Osteoblast (primary cell): ENCODE measurements around the gene ANKRD29. TPM values are rescaled to one million over a fixed set of nuclear protein-coding genes. Genes with fewer than 3 reads are reported as not detected.
A peak's percentile ranks its signal among the peaks of the same experiment; 100 is the strongest.
"Not testable (repeated sequence)": the region's sequence is repeated elsewhere in the genome, so short reads cannot be mapped to it uniquely, and the experiment has no call there.

Experiments
- DNase-seq: peaks from one replicate; pipeline ENCODE4 v3.0.0; 2011; ENCODE audit warnings: low spot score, mixed read lengths; ENCODE audit not compliant: insufficient read length; ENCODE audit errors: missing footprints
- H2AFZ ChIP-seq: 2 replicates; pipeline ENCODE4 v1.6.0; 2011; ENCODE audit warnings: mild to moderate bottlenecking, low read length
- H3K27ac ChIP-seq: 2 replicates; pipeline ENCODE4 v1.5.1; 2011; ENCODE audit warnings: mild to moderate bottlenecking, low read depth, low read length, moderate library complexity
- H3K27me3 ChIP-seq: 2 replicates; pipeline ENCODE4 v1.6.0; 2012; ENCODE audit warnings: mild to moderate bottlenecking, control low read depth, inconsistent platforms, low read length, moderate library complexity; ENCODE audit not compliant: insufficient read depth
- H3K36me3 ChIP-seq: 2 replicates; pipeline ENCODE4 v1.5.1; 2011; ENCODE audit warnings: mild to moderate bottlenecking, low read length, control low read depth, moderate library complexity; ENCODE audit not compliant: insufficient read depth
- H3K4me1 ChIP-seq: 2 replicates; pipeline ENCODE4 v1.5.1; 2011; ENCODE audit warnings: mild to moderate bottlenecking, low read length, control low read depth, moderate library complexity; ENCODE audit not compliant: insufficient read depth
- H3K4me2 ChIP-seq: 2 replicates; pipeline ENCODE4 v1.6.0; 2011; ENCODE audit warnings: mild to moderate bottlenecking, low read length; ENCODE audit not compliant: insufficient read depth
- H3K4me3 ChIP-seq: fragments of 200-600 bp; sonication (generic); 3 replicates; pipeline ENCODE4 v1.5.1; 2012; ENCODE audit warnings: mild to moderate bottlenecking, low read length, inconsistent platforms; ENCODE audit not compliant: insufficient read depth
- H3K79me2 ChIP-seq: 2 replicates; pipeline ENCODE4 v1.6.0; 2012; ENCODE audit warnings: mild to moderate bottlenecking, low read length, control low read depth, inconsistent platforms; ENCODE audit not compliant: insufficient read depth
- H3K9me3 ChIP-seq: 2 replicates; pipeline ENCODE4 v1.5.1; 2011; ENCODE audit warnings: low read depth, low read length, control low read depth
- H4K20me1 ChIP-seq: 2 replicates; pipeline ENCODE4 v1.6.0; 2012; ENCODE audit warnings: mild to moderate bottlenecking, low read length, control low read depth; ENCODE audit not compliant: insufficient read depth
- CTCF ChIP-seq: IDR thresholded peaks from 2 replicates; pipeline ENCODE4 v1.5.1; 2011; ENCODE audit warnings: mild to moderate bottlenecking, low read depth, low read length, moderate library complexity; ENCODE audit errors: extremely low read depth
- total RNA-seq: library from RNA; depleted of rRNA; stranded (reverse); fragments of >200 nt; gene quantifications from 2 replicates; pipeline ENCODE4 v1.2.3, GENCODE V29; 2012

The ANKRD29 gene
- total RNA-seq, 1 donor = 9.8 TPM

GRCh38 chr18:23563377-23564043 lies 99.2 kb downstream of the ANKRD29 start:
- H3K36me3 ChIP-seq = peaks cover 62% of the 10 kb centered on the region

GRCh38 chr18:23560186-23560585 lies 102.5 kb downstream of the ANKRD29 start:
- Histone ChIP-seq H3K4me2 (no peak overlapping the region), H4K20me1 (peaks cover 3% of the 10 kb centered on the region), H2AFZ (no peak overlapping the region), H3K27me3 (no peaks in the 10 kb centered on the region), H3K79me2 (peaks cover 44% of the 10 kb centered on the region), H3K9me3 (no peaks in the 10 kb centered on the region), H3K27ac (no peak overlapping the region), H3K36me3 (peaks cover 52% of the 10 kb centered on the region), H3K4me1 (peaks cover 5% of the 10 kb centered on the region), H3K4me3 (no peak overlapping the region)
- TF ChIP-seq CTCF = no peak
- DNase-seq = no peak

More at GRCh38 chr18:23563377-23564043, 99.2 kb downstream of the ANKRD29 start:
- Histone ChIP-seq H3K4me3 (no peak overlapping the region), H3K79me2 (peaks cover 39% of the 10 kb centered on the region), H3K9me3 (no peaks in the 10 kb centered on the region), H3K27ac (no peak overlapping the region), H3K27me3 (no peaks in the 10 kb centered on the region), H3K4me1 (peaks cover 5% of the 10 kb centered on the region), H4K20me1 (no peaks in the 10 kb centered on the region), H3K4me2 (no peak overlapping the region), H2AFZ (no peak overlapping the region)
- DNase-seq = peak; percentile 37
- no peak for TF ChIP-seq CTCF

GRCh38 chr18:23557511-23557910 lies 105.2 kb downstream of the ANKRD29 start:
- not testable (repeated sequence) for H2AFZ ChIP-seq, H3K4me1 ChIP-seq, H3K27me3 ChIP-seq, H3K27ac ChIP-seq, DNase-seq, H4K20me1 ChIP-seq, H3K4me3 ChIP-seq, H3K9me3 ChIP-seq, H3K4me2 ChIP-seq
- peaks cover 55% of the 10 kb centered on the region for H3K79me2 ChIP-seq
- H3K36me3 ChIP-seq = peaks cover 63% of the 10 kb centered on the region

GRCh38 chr18:23556145-23556780 lies 106.4 kb downstream of the ANKRD29 start:
- H3K79me2 ChIP-seq = peaks cover 63% of the 10 kb centered on the region
- H2AFZ ChIP-seq = no peak overlapping the region
- no peak for TF ChIP-seq CTCF
- H3K27me3 ChIP-seq = no peaks in the 10 kb centered on the region
- DNase-seq = no peak
- H3K4me1 ChIP-seq = no peaks in the 10 kb centered on the region
- H3K4me2 ChIP-seq = no peak overlapping the region
- peaks cover 6% of the 10 kb centered on the region for H4K20me1 ChIP-seq
- H3K27ac ChIP-seq = no peak overlapping the region
- H3K9me3 ChIP-seq = no peaks in the 10 kb centered on the region
- no peak overlapping the region for H3K4me3 ChIP-seq
- peaks cover 74% of the 10 kb centered on the region for H3K36me3 ChIP-seq
